GM20431 (cell line): ENCODE measurements around the gene KIF12.

Experiments used
- in situ Hi-C: fragments of 300-500 bp; cut with MseI, MboI; formaldehyde crosslinking; loops from one replicate; pipeline ENCODE4 v1.15.0; 2020; ENCODE audit warnings: low sequenced_read_pairs; ENCODE audit not compliant: unreplicated experiment

The KIF12 gene

DNA sequence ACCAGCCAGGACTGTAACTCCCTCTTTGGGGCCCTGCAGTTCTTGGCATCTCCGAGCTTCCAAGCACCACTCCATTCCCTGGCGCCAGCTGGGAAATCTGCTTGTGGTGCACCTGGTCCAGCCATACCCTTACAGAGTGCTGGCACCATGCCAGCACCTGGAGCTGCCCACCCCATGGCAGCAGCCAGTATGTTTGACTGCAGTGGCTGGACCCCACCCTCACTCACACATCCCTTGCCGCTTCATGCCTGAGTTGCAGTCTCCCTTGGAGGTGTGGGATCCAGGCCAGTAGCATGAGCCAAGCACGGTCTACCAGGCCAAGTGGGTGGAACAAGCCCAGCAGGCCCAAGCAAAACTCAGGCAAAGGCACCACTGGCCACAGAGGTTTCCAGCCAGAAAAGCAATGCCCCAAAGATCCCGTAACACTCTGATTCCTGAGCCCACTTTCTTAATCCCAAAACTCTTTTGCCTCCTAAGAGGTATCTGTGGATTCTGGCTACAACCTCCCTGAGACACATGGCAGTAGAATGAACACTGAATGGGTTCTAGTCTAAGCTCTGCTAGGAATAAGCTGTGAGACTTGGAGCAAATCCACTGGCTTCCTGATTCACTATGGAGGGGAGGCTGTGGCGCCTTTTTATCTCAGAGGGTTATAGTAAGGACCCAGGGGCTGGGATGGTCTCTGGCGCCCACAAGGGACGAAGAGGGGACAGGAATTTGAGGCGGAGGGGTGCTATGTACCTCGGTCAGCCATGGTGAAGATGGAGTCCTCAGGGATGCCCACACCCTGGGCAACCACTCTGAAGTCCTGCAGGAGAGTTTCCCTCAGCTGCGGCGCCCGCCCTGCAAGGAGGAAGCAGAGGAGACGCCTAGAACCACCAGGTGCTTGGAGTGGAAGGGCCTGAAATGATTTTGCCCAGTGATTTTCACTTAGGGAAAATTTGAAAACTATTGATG, 26.6 kb downstream of the KIF12 start:
- in situ Hi-C loops, result no loop called here

DNA sequence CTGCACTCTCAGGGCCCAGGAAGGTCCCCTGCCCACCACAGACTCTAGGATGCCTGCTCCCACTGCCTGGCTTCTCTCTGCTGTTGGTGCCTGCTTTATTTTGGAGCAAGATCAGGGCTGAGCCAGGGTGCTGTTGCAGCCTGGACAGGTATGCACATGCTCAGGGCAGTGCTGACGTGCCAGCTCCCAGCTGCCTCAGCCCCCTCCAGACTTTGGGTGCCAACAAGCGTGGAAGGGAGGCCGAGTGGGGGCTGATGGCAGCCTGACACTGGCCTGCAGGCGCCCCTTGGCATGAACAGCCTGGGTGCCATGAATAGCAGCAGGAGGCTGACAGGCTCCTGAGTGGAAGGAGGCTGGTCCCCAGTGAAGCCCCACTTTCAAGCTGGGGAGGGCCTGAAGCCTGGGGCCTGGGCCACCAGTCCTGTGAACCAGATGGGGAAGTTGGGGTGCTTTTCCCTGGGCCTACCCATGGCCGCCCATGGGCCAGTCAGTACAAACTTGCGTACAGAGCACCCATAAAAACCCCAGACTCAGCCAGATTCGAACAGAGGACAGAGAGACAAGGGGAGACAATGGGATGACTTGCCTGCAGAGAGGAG, 27.8 kb downstream of the KIF12 start:
- in situ Hi-C loops, result no loop called here

DNA sequence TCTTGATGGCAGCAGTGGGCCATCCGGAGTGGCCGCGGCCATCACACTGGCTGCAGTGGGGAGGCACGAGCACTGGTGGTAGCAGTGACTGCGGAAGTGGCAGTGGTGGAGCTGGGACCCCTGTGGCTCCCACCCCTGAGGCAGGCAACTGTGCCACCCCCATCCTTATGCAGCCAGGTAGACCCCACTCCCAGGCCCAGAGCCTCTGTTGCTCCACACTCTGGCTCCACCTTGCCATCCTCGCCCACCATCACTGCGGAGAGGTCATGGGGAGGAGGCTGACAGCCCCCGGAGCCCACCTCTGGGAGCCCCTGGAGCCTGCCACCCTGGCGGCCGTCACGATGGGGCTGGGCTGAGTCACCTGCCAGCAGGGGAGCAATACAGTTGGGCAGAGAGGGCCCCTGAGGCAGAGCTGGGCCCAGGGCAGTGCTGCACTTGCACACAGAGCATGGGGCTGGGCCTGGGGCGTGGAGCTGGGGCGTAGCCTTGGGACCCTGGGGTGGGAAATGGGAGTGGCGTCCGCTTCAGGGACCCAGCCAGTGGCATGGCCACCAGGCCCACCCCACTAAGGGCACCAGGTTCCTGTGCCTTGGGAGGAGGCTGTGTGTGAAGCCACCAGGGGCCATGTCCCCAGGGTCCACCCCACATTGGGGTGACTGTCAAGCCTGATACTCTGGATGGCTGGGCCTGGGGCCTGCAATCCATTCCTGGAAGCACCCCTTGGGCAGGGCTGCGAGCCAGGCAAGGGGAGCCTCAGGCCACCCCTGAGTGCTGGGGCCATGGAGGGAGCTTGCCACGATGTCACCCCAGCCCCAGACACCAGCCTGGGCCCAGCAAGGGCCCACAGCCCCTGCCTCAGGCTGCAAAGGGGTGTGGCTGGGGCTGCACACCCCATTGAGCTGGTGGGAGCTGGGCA, 28.6 kb downstream of the KIF12 start:
- in situ Hi-C loops, result no loop called here

DNA sequence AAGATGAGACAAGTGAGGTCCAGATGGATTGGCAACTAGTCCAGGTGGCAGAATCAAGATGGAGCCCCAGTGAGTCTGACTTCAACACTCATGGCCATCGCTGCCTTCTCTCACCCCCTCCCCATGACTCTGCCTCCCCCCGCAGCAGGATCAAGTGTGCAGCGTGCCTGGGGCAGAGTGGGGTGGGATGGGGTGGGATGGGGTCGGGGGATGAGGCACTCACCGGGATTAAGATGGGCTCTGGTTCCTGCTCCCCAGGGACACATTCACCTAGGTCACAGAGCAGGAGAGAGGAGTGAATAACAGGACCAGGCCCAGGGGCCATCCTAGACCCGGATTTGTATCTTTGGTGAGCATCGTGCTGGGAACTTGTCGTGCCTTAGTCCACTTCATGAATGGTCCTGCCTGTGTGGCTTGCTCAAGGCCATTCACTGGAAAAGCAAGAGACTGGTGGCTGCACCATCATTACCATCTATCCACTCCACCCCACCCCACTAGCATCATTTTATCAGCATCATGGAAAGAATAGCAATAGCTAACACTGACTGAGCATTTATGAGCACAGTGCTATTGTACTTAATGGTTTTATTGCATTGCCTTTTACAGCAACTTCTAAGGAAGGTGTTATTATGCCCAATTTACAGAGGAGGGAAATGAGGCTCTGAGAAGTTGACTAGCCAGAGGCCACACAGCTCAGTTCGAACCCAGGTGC, 29.5 kb downstream of the KIF12 start:
- in situ Hi-C loops, result no loop called here

DNA sequence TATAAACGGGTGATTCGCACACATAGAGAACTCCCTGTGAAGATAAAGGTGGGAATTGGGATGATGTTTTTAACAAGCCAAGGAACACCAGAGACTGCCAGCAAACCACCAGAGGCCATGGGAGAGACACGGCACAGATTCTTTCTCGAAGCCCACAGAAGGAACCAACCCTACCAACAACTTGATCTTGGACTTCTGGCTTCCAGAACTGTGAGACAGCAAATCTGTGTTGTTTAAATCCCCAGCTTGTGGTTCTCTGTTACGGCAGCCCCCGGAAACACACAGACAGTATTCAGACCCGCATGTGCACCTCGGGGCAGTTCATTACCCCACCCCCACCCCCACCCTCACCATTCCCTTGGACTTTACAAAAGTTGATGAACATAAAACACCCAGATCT, 33.8 kb downstream of the KIF12 start:
- in situ Hi-C loops, result no loop called here

DNA sequence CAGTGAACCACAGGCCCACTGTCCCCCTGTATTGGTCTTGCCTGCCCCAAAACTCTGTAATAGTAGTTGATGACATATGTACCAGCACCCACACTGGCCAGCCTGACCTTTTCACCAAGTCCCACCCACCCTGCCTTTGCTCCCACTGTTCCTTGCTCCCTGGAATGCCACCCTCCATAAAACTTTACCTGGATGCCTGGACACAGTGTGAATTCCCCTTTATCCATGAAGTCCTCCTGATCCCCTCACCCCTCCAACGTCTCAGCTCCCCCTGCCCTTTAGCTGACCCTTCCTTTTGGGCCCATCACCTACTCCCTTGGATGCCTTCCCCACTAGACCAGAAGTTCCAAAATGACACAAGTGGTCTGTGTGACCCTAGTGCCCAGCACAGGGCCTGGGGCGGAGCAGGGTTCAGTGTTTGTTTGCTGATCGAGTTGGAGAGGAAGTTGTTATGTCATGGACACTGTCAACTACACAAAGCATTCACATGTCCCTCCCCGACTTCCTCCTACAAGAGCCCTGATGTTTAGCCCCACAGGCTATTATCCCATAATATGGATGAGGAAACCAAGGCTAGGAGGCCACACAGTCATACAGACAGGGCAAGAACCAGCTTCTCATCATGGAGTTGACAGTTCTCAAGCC, 37.1 kb downstream of the KIF12 start:
- in situ Hi-C loops, result no loop called here

DNA sequence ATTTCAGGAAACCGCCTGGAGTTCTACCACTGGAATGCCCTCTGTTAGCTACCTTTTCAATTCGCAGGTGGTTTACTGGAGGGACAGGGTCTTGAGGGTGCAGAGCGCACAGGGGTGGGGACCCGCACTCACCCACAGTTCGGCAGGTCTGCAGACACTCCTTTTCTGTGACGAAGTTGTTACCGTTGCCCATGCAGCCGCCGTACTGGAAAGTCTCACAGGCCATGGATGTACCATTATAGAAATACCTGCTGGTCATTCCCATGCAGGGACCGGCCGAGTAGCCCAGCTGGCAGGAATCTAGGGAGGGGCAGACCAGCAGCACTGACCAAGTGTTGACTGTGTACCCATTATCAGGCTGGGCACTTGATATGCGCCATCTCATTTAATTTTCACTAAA, 37.8 kb downstream of the KIF12 start:
- in situ Hi-C loops, result no loop called here

DNA sequence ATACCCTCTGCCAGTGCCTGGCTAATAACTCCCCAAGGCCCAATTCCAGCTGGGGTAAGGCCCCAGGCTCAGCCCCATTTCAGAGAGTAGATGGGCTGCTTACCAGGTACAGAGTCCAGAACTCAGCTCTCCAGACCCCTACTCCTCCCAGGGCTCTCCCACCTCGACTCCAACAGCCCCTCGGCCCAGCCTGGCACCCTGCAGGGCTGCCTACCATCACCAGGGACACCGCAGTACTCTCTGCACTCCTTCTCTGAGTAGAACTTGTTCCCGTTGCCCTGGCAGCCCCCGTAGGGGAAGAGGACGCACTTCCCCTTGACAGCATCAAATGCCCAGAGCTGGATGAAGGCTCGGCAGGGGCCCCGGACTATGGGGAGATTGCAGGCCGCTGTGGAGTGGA, 38.4 kb downstream of the KIF12 start:
- in situ Hi-C loops, result no loop called here

DNA sequence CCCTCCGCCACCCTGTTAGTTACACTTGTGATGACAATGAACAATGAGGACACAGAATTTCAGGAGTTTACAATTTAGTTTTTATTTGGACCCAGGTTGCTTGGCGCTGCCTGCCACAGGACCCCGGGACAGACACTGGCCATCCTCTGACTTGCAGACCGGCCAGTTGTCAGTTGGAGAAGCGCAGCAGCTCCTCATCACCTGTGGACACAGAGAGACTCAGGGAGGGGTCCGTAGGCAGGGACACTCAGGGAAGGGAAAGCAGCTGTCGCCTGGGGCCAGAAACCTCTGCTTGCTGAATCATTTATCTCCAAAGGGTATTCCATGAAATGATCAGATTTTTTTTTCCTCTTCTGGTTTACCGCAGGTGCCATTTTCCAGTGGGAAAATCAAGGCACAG, 39.0 kb downstream of the KIF12 start:
- in situ Hi-C loops, result no loop called here

DNA sequence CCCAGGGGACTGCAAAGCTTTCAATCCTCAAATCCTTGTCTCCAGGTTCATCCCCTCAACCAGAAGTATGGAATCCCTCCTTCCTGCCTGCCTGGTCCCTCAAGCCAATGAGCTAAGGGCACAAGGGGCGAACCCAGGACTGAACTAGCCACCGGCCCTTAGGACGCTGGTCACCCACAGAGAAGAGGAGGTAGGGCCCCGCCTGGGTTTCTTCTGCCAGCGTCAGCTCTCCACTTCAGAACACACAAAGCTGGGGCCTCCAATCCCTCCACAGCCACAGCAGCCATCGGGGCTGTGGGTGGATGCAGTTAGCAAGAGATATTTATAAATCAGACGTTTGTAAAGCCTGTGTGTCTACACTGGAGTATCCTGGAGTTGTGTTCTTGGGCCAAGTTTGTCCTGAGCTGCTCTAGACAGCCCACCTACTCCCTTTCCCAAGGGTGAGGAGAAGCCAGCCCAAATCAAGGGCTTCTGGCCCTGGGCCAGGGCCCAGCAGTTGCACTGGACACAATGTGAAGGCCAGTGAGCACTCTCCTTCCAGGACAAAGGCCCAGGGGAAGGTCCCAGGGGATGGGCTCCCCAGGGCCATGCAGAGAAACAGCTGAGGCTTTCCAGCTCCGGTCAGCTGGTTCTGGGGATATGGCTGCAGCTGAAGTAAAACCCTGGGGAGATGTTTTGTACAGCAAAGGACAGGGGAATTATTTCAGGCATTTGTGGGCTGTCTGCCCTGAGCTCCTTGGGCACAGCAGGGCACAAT, 39.9 kb downstream of the KIF12 start:
- in situ Hi-C loops, result no loop called here

DNA sequence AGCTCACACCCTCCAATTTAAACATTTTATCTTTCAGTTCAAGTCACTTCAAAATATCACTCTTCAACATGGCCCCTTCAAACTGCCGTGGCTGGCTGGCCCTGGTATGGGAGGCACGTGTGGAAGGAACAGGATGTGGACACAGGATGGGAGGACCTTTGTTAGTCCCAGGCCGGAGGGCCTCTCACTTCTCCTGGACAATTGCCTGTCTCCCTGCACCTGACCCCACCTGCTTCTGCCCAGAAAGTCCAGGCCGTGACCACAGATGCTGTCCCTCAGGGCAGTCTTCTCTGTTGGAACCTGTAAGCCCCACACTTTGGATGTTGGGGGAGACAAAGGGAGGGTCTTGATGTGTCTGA, 40.4 kb downstream of the KIF12 start:
- in situ Hi-C loops, result no loop called here

DNA sequence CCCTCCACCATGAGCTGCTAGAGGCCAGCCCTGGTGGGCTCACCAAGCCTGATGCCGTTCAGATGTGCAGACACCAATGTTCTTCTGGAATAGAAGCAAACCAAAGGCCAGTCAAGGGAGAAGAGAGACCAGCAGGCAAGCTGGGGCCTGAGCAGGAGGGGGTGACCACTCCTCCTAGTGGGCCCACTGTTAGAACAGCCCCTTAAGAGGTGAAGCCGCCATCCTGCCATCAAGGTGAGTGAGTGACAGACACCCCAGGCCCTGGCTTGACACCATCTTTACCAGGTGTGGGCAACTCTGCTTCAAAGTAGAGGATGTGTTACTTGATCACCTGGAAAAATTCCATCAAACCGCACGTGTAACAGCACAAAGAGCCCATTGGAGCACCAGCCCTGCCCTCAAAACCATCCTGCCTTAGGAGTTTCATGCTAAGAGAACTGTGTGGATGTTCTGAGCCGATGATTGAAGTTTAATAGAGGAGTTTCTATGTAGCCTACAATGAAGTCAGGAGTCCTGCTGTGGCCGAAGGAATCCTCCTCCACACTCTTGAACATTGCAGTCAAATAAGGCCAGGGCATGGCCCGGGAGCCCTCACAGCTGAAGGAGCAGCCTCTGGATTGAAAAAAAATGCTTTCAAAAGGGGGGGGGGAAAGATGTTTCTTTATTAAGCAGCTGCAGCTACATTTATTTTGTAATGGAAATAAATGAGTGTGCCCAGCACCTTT, 41.8 kb downstream of the KIF12 start:
- in situ Hi-C loops, result no loop called here

DNA sequence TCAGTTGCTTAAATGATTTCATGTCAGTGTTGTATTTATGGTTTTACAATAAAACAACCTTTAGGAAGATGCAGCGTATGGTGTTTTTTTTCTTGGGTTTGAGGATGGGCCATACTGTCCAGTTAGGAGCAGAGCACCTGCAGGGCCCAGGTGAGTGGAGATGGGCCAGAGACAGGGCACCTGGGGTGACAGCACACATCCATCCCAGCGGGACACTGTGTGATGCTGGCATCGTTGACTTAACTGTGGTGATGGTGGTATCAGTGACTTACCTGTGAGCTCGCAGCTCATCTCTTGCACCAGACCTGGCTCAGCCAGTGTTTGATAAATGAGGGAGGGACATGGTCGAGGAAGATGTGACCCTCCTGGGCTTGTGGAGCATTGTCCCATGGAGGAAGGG, 42.6 kb downstream of the KIF12 start:
- in situ Hi-C loops, result no loop called here

DNA sequence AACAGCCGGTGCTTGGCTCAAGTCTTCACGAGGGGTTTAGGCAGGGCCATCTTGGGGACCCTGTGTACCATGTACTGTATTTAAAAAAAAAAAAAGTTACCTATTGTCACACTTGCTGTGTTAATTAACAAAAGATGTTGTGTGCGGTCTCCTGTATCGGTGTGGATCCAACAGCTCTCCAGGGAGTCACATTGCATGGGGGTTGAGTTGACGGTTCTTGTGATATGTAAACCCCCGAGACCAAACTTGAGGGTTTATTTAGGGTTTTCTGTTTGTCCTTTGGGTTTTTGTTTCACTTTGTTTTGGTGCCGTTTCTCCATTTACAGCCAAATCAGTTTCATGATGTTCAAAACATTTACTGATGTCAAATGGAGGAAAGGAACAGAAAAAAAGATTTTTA, 43.2 kb downstream of the KIF12 start:
- in situ Hi-C loops, result no loop called here

DNA sequence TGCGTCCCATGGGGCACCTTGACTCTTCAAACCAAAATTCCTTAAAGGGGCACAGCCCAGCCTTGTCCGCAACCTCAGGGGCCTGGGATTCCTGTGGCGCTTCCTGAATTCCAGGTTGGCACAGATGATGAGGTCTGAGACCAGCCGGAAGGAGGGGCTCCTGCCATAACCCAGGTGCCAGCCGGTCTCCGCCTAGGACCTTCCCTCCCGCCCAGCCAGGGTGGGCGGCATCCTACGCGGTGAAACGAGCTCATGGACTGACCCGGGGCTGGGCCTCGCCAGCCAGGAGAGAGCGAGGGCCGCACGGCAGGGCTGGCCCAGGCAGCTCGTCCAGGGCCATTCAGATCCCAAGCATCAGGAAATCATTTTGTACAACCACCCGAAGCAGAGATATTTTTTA, 44.0 kb downstream of the KIF12 start:
- in situ Hi-C loops, result no loop called here

DNA sequence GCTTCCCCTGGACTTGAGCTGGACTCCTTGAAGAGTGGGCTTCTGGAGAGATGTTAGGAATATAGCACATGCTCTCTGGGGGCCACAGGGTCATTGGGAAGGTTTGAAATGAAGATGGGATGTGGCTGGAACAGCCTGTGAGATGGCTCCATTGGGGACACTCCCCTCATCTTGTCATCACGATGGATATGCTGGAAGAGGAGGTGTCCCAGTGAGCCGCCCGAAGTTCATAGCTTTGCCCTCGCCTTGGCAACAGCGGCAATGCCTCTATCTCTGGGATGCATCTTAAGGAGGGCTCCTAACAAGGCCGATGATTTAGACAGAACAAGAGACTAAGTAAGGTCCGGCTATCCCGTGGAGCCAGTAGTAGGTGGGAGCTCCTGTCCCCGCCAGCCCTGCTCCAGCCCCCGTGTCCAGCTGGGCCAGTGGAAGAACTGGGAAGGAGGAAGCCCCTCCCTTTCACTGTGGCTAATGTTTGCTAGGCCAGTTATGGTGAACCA, 44.9 kb downstream of the KIF12 start:
- in situ Hi-C loops, result no loop called here

DNA sequence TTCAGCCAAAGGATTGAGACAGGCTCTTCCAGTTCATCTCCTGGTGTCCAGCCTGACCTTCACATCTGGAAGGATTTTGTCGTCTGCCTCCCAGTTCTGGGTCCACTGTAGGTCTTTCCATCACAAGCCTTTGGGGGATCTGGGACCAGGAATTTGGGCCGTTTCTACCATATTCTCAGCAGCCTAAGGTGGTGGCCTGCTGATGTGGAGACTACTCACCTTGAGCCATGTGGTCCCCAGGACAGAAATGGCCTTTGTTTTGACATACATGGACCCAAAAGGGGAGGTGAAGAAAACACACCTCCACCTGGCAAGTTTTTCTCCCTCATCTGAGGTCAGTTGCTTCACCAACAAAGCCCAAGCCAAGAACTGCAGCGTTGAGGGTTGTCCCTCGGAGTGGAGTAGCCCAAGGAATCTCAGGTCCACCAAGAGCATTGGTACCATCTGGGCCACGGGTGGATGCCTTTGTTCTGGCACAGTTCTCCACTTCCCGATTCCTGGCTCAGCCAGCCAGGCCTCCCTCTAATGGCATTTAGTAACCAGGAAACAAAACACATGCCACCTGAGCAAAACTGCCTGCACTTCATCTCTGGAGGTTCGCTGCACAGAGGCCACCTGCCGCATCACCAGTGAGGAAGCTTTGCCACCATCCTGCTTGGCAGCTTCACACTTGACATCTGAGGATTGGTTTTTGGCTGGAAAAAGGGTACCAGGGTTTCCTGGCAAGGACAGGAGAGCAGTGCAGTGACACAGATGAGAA, 45.7 kb downstream of the KIF12 start:
- in situ Hi-C loops, result no loop called here
